Right renal pelvis (tissue), 4 donors: ENCODE results near the gene IQGAP1. TPM values are rescaled to one million over a fixed set of nuclear protein-coding genes. Genes with fewer than 3 reads are reported as not detected.

Experiments used
- DNase-seq, 4 donors: peaks; one replicate each; pipeline ENCODE4 v3.0.0-alpha.2; 2013; ENCODE audit warnings: low read depth in 4 of 4, low spot score in 3 of 4, missing footprints in 1 of 4
- polyA plus RNA-seq, 4 donors: library from polyadenylated mRNA; unstranded; fragments of 120-200 nt; gene quantifications; one replicate each; pipeline ENCODE4 v1.2.1, GENCODE V29; 2013; ENCODE audit not compliant: insufficient read length in 4 of 4

IQGAP1 gene
- polyA plus RNA-seq, 4 donors: 135 to 184 (median 175) TPM

DNA sequence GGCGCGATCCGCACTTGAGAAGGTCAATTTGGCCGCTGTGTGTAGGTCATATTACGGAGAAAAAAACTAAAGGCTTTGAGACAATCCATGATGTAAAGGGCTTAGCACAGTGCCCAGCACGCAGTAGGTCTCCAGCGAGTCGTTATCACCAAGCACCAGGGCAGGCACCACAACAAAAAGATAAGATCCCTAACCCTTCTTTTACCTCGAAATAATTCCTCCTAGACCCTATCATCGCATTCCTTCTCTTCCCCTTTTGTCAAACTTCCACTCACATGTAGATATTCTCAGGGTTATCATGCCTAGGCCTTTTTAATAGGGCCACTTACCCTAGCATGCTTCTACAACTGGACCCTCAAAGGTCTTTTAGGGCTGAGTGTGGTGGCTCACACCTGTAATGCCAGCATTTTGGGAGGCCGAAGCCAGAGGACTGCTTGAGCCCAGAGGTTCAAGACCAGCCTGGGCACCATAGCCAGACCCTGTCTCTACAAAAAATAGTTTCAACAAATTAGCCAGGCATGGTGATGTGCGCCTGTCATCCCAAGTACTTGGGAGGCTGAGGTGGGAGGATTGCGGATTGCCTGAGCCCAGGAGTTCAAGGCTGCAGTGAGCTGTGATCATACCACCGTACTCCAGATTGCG lies 22.5 kb upstream of the IQGAP1 start:
- no peak for DNase-seq

DNA sequence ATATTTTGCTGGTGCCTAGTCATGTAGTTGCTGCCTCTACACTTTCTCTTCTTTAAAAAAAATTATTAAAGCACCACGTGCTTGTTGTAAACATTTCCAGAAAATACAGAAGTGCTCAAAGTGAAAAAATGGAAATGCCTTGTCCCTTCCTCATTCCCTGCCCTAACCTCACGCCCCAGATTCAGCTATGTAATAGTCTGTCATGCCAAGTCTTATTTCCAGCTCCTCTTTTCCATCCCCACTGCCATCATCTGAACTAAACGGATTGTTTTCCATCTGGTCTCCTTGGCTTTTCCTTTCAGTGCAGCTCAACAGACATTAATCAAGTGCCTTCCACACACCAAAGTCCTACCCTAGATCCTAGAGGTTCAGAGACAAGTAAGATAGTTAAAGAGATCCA lies 20.5 kb upstream of the IQGAP1 start:
- no peak for DNase-seq

DNA sequence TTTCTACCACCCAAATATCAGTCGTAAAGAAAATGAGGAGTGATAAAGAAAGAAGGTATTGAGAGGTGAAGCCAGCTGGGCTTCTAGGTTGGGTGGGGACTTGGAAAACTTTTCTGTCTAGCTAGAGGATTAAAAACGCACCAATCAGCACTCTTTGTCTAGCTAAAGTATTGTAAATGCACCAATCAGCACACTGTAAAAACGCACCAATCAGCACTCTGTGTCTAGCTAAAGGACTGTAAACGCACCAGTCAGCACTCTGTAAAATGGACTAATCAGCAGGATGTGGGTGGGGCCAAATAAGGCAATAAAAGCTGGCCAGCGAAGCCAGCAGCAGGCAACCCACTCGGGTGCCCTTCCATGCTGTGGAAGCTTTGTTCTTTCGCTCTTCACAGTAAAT lies 13.0 kb upstream of the IQGAP1 start:
- DNase-seq: no peak

DNA sequence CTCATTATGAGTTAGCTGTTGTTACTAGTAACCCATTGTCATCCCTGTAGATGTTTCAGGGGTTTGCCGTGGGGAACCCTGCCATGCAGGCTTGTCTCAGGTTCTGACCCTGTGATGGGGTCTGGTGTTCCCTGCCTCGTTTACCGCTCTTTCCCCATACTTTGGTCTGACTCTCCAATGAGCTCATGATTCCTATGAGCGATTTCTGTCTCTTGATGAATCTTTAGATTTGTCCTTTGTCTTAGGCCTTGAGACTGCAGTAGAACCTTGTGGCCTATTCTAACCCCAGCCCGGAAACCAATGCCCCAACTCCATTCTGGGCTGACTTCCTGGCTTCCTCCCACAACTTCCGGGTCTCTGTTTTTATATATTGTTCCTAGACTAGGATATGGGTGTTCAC lies 11.3 kb upstream of the IQGAP1 start:
- no peak for DNase-seq

DNA sequence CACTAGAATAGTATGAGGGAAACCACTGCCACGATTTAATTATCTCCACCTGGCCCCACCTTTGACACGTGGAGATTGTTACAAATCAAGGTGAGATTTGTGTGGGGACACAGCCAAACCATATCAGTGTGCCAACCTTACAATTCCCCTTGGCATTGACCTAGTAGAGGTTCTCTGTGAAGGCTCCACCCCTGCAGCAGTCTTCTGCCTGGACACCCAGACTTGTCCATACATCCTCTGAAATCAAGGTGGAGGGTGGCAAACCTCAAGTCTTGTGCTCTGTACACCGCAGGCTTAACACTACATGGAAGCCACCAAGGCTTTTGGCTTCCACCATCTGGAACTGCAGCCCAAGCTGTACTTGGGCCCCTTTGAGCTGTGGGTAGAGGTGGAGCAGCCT lies 8.8 kb upstream of the IQGAP1 start:
- DNase-seq: no peak

DNA sequence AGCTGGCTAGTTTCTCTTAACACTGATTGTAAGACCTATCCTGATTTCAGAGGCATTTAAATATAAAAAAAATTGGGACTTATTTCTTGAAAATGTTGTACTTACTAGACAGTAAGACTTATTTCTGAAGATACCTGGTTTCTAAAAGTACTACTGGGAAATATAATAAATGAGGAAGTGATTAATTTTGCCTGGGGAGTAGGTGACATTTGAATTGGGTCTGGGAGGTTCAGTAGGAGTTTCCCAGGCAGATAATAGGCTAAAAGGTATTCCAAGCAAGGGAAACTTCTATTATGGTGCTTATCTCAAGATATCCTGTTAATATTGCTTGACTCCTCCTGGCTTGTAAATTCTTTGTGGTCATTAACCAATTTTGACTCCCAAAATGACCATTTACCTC lies 6.5 kb upstream of the IQGAP1 start:
- DNase-seq: no peak

DNA sequence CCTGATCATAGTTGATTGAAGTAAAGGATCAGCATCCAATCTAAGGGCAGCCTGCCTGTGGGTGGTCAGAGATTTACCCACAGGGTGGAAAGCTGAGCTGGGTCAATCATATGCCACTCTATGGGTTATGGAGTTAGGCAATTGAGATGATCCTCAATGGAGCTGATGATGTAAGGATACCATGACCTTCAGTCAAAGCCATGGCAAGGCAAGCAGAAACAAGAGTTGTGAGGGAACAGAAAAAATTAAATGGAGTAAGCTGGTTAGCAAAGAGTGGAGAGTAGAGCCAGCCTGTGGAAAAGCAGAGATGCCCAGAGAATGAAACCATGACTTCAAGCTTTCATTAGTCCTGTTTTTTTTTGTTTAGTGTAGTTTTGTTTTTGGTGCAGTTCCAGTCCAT lies 5.7 kb upstream of the IQGAP1 start:
- no peak for DNase-seq

DNA sequence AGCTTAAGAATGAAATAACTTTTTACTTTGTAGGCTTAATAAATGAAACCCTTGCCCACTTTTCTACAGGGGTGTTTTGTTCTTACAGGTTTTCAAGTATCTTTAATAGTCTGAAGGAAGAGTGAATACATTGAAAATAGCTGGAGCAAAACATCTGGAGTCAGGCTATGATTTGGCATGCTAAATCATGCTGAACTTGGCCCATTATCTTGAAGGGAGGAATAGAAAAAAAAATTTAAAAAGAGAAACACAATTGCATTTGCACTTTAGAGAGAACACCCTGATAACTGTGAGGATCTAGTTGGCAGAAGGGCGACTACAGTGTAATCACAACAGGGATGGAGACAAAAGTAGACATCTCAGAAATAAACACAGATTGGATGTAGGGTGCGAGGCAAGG lies 1.8 kb upstream of the IQGAP1 start:
- DNase-seq: no peak

DNA sequence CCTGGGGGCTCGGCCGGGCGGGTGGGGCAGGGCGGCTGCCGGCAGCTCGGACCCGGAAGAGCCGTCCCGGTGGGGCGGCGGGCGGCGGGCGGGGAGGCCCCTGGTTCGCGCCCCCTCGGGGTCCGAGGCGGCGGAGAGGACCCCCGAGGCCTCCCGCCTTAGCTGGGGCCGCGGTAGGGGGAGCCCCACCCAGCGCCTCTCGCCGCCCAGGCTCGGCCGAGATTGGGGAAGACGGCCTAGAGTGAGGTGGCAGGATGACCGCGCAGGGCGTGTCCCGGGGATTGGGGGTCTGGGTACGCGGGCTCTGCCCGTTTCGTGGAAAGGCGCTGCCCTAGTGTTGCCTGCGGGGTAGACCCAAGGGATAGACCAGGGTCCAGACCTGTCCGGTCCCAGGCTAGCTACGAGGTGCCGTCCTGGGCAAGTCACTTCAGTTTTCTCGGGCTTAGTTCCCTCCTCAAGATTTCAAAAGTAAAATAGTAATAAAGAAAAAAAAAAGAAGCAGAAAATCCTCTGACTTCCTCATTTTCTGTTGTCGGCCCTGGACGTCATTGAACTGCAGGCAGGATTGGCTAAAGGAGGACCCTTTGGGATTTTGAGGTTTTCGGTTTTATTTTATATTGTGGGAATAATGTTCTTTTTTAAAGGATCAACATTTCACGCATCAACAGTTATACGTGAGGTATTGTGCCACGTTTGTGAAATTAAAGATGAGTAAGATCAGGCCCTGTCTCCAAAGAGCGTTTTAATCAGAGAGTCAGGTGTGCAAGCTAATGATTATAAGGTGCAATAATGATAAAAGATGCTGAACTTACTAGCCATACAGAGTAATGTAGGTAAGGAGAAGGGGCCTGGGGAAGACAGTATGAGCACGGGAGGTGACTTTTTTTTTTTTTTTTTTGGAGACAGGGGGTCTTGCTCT lies 679 bp downstream of the IQGAP1 start:
- no peak for DNase-seq

DNA sequence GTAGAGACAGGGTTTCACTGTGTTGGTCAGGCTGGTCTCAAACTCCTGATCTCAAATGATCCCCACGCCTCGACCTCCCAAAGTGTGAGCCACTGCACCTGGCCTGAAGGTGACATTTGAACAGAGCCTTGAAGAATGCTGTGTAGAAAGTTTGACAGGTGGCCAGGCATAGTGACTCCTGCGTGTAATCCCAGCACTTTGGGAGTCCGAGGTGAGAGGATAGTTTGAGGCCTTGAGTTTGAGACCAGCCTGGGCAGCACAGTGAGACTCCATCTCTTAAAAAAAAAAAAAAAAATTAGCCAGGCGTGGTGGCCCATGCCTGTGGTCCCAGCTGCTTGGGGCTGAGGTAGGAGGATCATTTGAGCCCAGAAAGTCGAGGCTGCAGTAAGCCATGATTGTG lies 1.5 kb downstream of the IQGAP1 start:
- DNase-seq: no peak

DNA sequence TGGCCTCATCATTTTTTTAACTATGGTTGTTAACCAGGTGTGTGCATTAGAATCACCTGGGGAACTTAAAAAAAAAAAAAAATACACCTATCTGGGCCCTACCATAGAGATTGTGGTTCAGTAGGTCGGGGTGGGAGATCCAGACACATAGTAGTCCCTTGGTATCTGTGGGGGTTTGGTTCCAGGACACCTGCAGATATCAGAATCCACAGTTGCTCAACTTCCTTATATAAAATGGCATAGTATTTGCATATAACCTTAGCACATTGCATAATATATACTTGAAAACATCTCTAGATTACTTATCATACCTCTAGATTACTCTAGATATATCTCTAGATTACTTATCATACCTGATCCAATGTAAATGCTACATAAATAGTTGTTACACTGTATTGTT lies 5.0 kb downstream of the IQGAP1 start:
- DNase-seq: no peak

DNA sequence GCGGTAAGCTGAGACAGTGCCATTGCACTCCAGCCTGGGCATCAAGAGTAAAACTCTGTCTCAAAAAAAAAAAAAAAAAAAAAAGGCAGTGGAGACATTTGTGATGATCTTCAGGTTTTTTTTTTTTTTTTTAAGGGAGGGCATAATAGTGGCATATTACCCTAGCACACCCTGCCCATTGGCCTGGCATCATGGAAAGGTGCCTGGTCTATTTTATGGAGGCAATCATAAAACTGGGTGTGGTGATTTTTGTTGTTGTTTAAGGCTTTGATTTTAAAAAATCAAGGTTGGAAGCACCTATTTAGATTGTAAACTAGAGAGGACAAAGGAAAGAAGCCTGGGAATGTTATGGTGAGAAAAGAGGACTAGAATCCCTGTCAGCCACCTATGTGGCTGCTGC lies 6.0 kb downstream of the IQGAP1 start:
- no peak for DNase-seq

DNA sequence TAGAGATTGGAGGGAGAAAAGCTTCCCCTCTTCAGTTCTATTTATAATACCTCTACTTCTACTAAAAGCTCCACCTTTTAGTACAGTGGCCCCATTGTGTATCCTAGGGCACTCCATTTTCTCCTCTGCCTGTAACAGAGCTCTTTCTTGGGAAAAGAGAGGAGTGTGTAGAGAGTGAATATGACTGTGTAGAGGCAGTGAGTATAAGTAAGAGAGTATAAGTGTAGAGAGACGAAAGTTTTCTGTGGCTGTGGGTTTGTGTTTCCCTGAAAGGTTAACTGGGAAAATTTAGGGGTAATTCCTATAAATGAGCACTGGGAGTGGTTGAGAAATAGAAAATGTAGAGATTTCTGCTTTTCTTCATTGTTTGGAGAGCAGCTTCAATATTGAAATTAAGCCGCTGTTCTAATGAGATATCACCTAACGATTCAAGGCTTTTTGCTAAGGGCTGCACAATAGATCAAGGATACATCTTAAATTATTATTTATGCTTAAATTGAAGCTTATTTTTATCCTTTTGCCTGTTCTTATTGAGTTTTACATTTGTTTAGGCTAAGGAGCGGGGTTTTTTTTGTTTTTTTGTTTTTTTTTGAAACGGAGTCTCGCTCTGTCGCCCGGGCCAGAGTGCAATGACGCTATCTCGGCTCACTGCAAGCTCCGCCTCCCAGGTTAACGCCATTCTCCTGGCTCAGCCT lies 6.9 kb downstream of the IQGAP1 start:
- DNase-seq: no peak

DNA sequence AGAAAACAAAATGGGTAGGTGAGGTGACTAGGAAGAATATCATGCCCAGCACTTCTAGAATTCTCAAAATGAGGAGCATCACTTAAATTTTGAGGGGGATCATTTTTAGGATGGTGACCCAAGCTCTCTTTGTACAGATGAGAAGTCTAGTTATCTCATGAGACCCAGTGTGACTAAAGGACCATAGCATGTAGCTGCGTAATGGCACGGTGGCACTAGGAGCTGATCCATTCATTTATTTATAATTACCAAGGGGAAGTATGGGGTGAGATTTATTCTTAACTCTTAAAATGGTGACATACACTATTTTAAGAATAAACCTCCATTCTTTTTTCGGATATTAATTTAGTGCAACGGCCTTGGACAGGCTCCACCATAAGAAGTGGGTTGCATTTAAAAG lies 8.3 kb downstream of the IQGAP1 start:
- no peak for DNase-seq

DNA sequence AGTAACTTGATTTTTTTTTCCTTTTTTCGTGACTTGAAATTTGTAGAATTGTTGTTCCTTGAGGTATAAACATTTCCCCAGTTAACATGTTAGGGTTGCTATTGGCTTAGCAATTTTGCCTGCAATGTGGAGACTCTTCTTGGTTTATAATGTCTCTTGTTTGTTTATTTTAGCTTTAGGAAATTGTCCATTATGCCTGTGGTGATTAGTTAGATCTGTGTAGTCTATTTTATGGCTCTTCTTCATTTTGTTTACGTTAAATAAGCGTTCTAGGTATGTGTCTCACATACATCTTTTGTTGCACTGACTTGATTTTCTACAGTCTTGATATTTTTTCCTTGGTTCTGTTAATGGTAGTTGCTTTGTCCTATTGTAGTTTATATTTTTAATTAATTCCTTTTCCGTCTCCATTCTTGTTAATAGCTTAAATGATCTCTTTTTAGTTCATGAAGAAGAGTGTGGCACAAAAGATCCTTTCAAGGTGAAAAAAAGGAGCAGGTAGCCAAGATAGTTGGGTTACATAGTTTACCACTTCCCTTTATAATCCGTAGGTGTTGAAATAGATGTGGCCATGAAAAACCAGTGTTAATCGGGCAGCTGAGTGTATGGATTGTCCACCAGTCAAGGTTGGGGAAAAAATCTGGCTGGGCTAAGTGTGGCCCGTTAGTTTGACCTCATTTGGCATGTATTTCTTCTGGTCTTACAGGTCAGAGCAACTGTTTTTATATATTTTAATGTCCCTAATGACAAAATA lies 12.1 kb downstream of the IQGAP1 start:
- DNase-seq: no peak

DNA sequence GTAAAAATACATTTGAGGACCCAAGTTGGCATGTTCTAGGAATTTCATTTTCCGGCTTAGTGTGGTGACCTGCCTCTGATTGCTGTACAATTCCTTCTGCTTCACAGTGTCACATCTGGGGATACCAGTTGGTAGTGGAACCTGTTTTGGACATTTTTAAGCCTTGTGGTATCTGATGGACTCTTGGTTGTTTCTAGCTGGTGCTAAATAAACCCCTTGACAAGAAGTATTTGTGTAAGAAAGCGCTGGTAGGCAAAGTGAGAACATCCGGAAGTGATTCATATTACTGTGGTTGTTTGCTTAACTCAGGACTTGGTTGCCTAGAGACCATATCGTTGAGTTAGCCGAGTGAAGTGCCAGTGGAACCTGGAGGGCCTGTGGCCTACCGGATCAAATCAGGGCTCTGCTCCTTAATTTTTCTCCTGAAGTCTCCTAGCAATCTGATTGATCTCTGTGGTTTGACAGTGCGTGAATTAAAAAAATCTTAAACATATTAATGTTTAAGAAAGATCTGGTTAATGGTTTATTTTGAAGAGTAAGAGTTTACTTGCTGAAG lies 12.8 kb downstream of the IQGAP1 start:
- peak in 3 of 4 donors; percentile 73 to 84 (median 78) for DNase-seq

DNA sequence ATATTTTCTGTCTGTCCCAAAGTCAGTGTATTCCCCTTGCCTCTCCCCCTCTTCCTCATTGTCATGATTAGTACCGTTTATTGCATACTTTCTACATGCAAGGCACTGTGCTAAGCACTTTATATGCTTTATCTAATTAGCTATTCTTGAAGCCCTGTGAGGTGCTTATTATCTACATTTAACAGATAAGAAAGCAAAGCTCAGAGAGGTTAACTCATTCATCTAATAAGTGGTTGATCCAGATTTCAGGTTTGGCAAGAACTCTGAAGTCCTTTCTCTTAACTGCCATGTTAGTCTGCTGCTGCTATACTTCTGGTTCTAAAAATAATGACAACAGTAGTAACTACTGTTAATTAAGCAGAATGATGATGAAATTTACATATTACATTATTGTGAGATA lies 13.5 kb downstream of the IQGAP1 start:
- no peak for DNase-seq

DNA sequence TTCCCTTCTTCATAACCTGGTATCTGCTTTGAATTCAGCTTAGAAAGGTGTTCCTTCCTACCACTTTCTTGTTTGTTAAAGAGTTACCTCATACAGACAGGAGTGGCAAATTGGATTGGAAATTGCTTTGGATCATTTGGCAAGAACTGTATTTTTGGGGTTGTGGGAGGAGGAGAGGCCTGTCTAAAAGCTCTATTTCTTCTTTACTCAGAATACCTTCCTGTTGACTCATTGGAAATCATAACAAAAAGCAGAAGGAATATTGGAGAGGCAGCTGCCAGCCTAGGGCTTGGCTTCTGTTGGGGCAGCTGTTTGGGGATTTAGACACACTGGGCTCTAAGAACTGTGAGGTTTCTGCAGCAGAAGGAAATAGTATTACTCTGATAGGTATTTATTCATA lies 14.2 kb downstream of the IQGAP1 start:
- no peak for DNase-seq

DNA sequence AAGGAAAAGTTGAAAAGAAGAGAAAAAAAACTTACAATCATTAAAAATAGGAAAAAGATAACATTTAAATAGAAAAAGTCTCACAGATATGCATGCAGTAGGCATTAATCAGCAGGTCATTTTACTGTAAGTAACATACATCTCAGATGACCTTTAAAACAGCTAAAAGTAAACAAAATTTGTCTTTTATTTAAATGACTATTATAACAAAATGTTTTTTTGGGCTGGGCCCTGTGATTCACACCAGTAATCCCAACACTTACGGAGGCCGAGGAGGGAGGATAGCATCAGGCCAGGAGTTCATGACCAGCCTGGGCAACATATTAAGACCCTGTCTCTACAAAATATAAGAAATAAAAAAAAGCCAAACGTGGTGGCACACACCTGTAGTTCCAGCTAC lies 14.7 kb downstream of the IQGAP1 start:
- no peak for DNase-seq

DNA sequence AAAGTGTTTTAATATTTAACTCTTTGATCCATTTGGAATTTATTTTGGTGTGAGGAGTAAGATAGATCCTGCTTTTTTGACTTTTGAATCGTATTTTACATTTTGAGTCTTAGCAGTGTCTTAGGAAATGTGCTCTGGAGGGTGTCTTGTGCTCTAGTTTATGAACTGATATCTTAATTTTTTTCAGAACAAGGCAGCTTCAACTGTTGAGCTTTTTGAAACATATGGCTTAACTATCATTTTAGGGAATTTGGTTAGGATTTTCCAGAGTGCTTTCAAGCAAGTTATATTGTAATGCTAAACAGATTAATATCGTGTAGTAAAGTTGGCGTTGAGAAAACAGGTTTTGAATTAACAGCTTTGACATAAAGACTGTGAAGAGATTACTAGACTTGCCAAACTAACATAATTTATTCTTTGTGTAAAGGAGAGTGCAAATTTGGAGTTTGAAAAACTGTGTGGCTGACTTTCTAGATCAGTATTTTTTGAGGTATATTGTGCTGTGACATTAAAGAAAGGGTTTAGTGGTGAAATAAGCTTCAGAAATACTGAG lies 17.1 kb downstream of the IQGAP1 start:
- DNase-seq: no peak
